ENCODE measurements around the gene ATXN7L3.

The ATXN7L3 gene

DNA sequence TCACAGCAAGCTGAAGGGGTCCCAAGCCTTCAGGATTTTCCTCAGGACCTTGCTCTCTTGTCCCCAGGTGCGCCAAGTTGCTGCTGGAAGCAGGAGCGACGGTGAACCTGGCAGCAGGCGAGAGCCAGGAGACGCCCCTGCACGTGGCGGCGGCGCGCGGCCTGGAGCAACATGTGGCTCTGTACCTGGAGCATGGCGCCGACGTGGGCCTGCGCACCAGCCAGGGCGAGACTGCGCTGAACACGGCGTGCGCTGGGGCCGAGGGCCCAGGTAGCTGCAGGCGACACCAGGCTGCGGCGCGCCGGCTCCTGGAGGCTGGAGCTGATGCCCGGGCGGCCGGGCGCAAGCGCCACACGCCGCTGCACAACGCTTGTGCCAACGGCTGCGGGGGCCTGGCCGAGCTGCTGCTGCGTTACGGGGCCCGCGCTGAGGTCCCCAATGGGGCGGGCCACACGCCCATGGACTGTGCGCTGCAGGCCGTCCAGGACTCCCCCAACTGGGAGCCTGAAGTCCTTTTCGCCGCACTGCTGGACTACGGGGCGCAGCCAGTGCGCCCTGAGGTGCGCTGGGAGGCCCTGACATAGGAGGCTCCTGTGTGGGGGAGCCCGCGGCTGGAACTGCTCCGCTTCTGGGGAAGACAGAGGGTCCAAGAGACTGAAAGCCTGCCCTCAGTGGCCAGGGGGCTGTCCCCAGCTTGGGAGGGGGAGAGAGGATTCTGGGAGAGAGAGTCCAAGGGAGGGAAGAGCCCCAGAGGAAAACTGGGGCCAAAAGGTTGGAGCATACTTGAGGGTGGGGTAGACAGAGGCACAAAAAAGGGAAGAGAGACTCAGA lies 22.8 kb downstream of the ATXN7L3 start:
- H2AFZ ChIP-seq (ENCODE audit: low read depth, low read length, severe bottlenecking), result no peak overlapping the region
- TF ChIP-seq, protein P1, sequence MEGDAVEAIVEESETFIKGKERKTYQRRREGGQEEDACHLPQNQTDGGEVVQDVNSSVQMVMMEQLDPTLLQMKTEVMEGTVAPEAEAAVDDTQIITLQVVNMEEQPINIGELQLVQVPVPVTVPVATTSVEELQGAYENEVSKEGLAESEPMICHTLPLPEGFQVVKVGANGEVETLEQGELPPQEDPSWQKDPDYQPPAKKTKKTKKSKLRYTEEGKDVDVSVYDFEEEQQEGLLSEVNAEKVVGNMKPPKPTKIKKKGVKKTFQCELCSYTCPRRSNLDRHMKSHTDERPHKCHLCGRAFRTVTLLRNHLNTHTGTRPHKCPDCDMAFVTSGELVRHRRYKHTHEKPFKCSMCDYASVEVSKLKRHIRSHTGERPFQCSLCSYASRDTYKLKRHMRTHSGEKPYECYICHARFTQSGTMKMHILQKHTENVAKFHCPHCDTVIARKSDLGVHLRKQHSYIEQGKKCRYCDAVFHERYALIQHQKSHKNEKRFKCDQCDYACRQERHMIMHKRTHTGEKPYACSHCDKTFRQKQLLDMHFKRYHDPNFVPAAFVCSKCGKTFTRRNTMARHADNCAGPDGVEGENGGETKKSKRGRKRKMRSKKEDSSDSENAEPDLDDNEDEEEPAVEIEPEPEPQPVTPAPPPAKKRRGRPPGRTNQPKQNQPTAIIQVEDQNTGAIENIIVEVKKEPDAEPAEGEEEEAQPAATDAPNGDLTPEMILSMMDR (IDR thresholded peaks at IDR 0.05; ENCODE audit: insufficient read depth, low read length, poor library complexity, severe bottlenecking), result no peak
- TF ChIP-seq EZH2phosphoT487 (conservative IDR thresholded peaks at IDR 0.05; ENCODE audit: low read length), result no peak

DNA sequence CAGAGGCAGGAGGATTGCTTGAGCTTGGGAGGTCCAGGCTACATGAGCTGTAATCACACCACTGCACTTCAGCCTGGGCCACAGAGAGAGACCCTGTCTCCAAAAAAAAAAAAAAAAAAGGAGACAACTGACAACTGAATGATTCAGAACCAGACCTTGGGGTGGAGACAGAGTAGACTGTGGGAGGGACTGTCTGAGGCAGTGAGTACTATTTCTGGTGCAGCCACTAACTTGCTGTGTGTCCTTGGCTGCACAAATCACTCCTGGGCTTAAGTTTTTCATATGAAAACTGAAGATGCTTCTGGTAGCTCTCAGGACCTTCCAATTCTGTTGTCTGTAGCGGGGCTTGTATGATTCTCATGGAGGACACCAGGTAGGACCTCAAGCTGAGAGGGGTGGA lies 23.4 kb downstream of the ATXN7L3 start:
- Histone ChIP-seq H3K4me2 (ENCODE audit: low read depth, low read length, poor library complexity, severe bottlenecking) (no peak overlapping the region), H3K9me2 (replicated peaks; ENCODE audit: insufficient read depth, low read length) (no peaks in the 10 kb centered on the region), H3K27ac (ENCODE audit: low read depth, low read length) (no peak overlapping the region), H3F3A (ENCODE audit: insufficient read depth) (peaks cover 7% of the 10 kb centered on the region), H3K79me2 (ENCODE audit: insufficient read depth, low read length) (no peaks in the 10 kb centered on the region), H4K20me1 (ENCODE audit: low read depth, low read length) (no peaks in the 10 kb centered on the region), H2AFZ (ENCODE audit: low read depth, low read length, severe bottlenecking) (no peak overlapping the region), H3K9ac (ENCODE audit: low read length) (no peak overlapping the region), H3K27me3 (ENCODE audit: low read length) (no peaks in the 10 kb centered on the region), H3K36me3 (ENCODE audit: low read length) (0 out of 2 replicates have a peak, but pooled peaks cover 3% of the 10 kb centered on the region), H3K9me3 (ENCODE audit: insufficient read depth, low read length) (no peaks in the 10 kb centered on the region), H3K4me3 (ENCODE audit: insufficient read depth, low read length, poor library complexity, severe bottlenecking) (no peak overlapping the region)
- TF ChIP-seq, protein P1 (IDR thresholded peaks at IDR 0.05; ENCODE audit: insufficient read depth, low read length, poor library complexity, severe bottlenecking), result no peak
- no peak for TF ChIP-seq EZH2phosphoT487 (conservative IDR thresholded peaks at IDR 0.05; ENCODE audit: low read length)

More for the DNA sequence above, 22.8 kb downstream of the ATXN7L3 start:
- Histone ChIP-seq H3K9me3 (ENCODE audit: insufficient read depth, low read length) (no peaks in the 10 kb centered on the region), H3K27me3 (ENCODE audit: low read length) (no peaks in the 10 kb centered on the region), H3K4me3 (ENCODE audit: insufficient read depth, low read length, poor library complexity, severe bottlenecking) (no peak overlapping the region), H4K20me1 (ENCODE audit: low read depth, low read length) (no peaks in the 10 kb centered on the region), H3K79me2 (ENCODE audit: insufficient read depth, low read length) (peaks cover 5% of the 10 kb centered on the region; the same call in 1 of the 2 replicates), H3F3A (ENCODE audit: insufficient read depth) (peaks cover 7% of the 10 kb centered on the region), H3K27ac (ENCODE audit: low read depth, low read length) (no peak overlapping the region), H3K9ac (ENCODE audit: low read length) (no peak overlapping the region), H3K4me2 (ENCODE audit: low read depth, low read length, poor library complexity, severe bottlenecking) (no peak overlapping the region), H3K9me2 (replicated peaks; ENCODE audit: insufficient read depth, low read length) (no peaks in the 10 kb centered on the region), H3K36me3 (ENCODE audit: low read length) (0 out of 2 replicates have a peak, but pooled peaks cover 5% of the 10 kb centered on the region)

- Histone ChIP-seq H4K20me1 (ENCODE audit: low read depth, low read length) (no peaks in the 10 kb centered on the region), H3K27ac (ENCODE audit: low read depth, low read length) (no peak overlapping the region)
- TF ChIP-seq, protein P1 (IDR thresholded peaks at IDR 0.05; ENCODE audit: insufficient read depth, low read length, poor library complexity, severe bottlenecking), result no peak
- no peak for TF ChIP-seq EZH2phosphoT487 (conservative IDR thresholded peaks at IDR 0.05; ENCODE audit: low read length)
These were observed 25.3 kb downstream of the ATXN7L3 start for GRCh38 chr17:44174427-44174826.

More at GRCh38 chr17:44174427-44174826, 25.3 kb downstream of the ATXN7L3 start:
- Histone ChIP-seq H3K9ac (ENCODE audit: low read length) (no peak overlapping the region), H3K4me3 (ENCODE audit: insufficient read depth, low read length, poor library complexity, severe bottlenecking) (no peak overlapping the region), H3K9me2 (replicated peaks; ENCODE audit: insufficient read depth, low read length) (no peaks in the 10 kb centered on the region), H3F3A (ENCODE audit: insufficient read depth) (peaks cover 7% of the 10 kb centered on the region), H3K4me2 (ENCODE audit: low read depth, low read length, poor library complexity, severe bottlenecking) (no peak overlapping the region), H3K9me3 (ENCODE audit: insufficient read depth, low read length) (no peaks in the 10 kb centered on the region), H3K79me2 (ENCODE audit: insufficient read depth, low read length) (no peaks in the 10 kb centered on the region), H3K36me3 (ENCODE audit: low read length) (0 out of 2 replicates have a peak, but pooled peaks cover 3% of the 10 kb centered on the region), H2AFZ (ENCODE audit: low read depth, low read length, severe bottlenecking) (no peak overlapping the region), H3K27me3 (ENCODE audit: low read length) (no peaks in the 10 kb centered on the region)
